SKM-1 treated with dmso at 0.1 percent for 144 hours (cell line): Measurements from ENCODE around the gene RENBP.

ENCODE experiments used
- DNase-seq: peaks from one replicate; lab custom pipeline; 2025; ENCODE audit not compliant: unreplicated experiment; lab: John Stamatoyannopoulos, UW

RENBP gene

GRCh38 chrX:153901753-153902140 is 42.7 kb downstream of the RENBP start:
- DNase-seq = no peak

- peak; percentile 69 for DNase-seq
Observed at GRCh38 chrX:153900831-153901752, 43.4 kb downstream of the RENBP start.

- no peak for DNase-seq
Observed at GRCh38 chrX:153897899-153898298, 46.5 kb downstream of the RENBP start.

GRCh38 chrX:153889123-153889522 is 55.3 kb downstream of the RENBP start:
- DNase-seq = no peak

- DNase-seq = no peak
Observed at GRCh38 chrX:153888344-153888743, 56.1 kb downstream of the RENBP start.

- DNase-seq = no peak
Observed at GRCh38 chrX:153887385-153887784, 57.1 kb downstream of the RENBP start.

- no peak for DNase-seq
Observed at GRCh38 chrX:153886915-153887314, 57.5 kb downstream of the RENBP start.

- no peak for DNase-seq
Observed at GRCh38 chrX:153885968-153886903, 58.2 kb downstream of the RENBP start, which contains the start of gene L1CAM. TSS of gene L1CAM (minus strand) at chrX:153886173. CDS start at chrX:153875836, 10,337 bp downstream.
